HG03460 (cell line): Measurements from ENCODE around the gene OR10G2.
"Not testable (repeated sequence)": the region's sequence is repeated elsewhere in the genome, so short reads cannot be mapped to it uniquely, and the experiment has no call there.

Experiments used
- ATAC-seq: cut with Tn5 transposase; IDR thresholded peaks from one replicate; pipeline ENCODE4 v1.9.1; 2021; ENCODE audit not compliant: unreplicated experiment

Gene OR10G2, protein sequence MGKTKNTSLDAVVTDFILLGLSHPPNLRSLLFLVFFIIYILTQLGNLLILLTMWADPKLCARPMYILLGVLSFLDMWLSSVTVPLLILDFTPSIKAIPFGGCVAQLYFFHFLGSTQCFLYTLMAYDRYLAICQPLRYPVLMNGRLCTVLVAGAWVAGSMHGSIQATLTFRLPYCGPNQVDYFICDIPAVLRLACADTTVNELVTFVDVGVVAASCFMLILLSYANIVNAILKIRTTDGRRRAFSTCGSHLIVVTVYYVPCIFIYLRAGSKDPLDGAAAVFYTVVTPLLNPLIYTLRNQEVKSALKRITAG

DNA sequence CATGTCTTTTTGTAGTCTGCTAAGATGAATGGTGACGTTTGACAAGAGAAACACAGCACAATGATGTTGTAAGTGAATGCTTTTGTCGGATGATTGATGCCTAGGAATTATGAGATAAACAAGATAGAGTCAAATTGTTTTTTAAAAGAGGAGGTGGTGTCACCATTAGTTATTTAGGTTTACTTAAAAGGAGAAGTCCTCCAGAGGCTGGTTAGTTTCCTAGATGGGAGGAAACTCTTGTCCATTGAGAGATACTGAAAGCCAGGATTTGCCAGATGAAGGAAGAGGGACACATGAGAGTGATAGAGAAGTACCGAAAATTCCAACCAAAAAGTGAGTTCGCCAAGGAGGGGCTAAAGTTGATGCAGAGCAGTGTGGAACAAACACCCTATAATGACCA, at the start of gene OR10G2:
TSS of gene OR10G2 (minus strand) at position 101 of the 400 bp plus-strand sequence. CDS start at position 3, 98 bp downstream.
- no peak for ATAC-seq

DNA sequence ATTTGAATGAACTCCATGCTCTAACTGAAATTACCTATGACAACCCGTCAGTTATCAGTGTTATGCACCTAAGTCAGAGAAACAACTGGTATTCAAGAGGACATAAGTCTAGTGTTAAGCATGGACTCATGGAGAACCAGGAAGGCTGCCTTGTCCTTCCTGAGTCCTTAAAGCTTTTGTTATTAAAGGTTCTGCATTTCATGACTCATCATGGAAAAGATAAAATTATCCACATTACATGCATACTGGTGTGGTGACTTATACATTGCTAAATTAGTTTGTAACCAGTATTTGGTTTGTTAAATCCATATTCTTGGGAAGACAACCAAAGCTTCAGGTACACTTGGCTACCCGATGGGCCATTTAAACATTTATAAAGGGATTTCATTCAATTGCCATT, 45.3 kb upstream of the OR10G2 start:
- ATAC-seq, result no peak

DNA sequence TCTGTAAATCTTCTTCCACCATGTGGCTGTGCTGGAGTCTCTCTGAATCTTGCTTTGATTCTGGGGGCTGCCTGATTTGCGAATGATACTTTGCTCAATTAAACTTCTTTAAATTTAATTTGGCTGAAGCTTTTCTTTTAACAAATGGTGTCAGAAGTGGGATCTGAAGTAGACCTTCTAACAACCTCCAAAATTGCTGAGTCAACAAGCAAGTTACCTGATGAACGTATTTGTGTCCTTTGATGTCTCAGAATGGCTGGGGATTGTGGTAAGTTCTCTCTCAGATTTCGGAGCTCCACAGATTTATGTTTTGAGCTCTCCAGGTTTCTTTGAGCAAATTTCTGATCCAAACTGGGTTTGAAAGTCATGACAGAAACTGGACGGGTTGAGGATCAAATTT, 40.8 kb upstream of the OR10G2 start:
- no peak for ATAC-seq

DNA sequence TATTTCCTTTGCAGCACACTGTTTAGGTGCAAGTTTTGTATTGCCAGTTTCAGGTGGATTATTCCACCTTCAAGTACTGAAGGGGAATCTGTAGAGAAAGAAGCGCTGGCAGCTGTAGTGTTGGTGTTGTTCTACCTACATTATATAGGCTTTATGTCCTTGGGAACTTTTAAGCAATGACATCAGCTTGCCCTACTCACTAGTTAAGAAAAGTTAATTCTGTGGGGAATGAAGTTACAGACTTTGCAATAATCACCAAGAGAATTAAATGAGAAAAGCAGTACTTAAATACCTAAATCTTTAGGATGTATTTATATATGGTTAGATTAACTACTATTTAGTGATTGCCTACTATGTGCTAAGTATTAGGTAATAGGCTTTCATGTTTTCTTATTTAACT, 39.0 kb upstream of the OR10G2 start, which contains the start of gene OR4E1:
TSS of gene OR4E1 (minus strand) at position 101 of the 400 bp plus-strand sequence. CDS start 2,883 bp downstream, outside the sequence.
- no peak for ATAC-seq

DNA sequence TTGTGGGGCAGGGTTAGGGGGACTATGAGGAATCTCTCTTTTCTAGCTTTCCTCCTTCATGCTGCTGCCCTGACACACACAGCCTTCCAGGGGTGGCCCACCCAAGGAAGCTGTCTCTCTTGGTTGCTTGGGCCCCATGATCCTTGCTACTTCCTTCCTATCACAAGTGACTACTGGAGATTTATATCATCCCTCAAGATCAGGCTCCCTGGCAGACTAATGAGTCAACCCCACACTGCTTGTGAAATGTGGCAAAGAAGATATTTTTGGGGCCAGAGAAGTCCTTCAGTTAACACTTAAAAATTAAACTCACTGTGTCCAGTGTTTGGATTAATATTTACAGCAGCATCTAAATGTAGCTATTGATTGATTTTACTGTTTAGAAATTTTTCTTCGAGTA, 37.4 kb upstream of the OR10G2 start:
- ATAC-seq, result no peak

DNA sequence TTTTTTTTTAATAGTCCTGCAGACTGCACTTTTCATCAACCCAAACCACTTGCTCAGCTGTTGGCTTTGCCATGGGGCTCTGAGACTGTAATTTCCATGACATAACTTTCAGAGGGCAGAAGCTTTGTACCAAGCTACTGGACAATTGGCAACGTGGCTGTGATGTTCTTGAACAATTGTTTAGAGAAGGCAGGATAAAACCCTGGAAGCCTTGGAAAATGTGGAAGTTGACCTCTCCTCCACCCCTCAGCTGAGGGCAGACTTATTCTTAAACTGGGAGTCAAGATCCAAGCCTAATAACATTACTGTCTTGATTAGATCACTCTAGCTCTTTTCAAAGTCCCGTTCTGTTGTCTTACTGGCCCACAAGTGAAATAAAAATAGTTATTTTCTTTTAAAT, 36.6 kb upstream of the OR10G2 start:
- ATAC-seq, result no peak

DNA sequence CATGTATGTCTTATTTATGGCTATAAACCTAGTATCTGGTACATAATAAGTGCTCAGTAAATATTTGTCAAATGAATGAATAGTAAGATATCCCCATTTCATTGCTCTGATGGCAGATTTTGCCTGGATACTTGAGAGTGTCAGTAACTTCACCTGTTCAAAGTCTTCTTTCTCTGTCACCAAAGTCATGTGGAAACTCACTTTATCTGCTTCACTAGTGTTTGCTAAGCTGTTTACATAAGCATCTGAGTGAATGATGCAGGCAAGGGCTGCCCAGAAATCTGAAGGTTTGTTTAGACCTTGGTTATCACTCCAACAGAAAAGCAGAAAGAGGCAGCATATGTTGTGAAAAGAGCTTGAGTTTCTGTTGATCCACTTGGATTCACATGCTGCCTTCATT, 34.5 kb upstream of the OR10G2 start:
- ATAC-seq, result no peak

DNA sequence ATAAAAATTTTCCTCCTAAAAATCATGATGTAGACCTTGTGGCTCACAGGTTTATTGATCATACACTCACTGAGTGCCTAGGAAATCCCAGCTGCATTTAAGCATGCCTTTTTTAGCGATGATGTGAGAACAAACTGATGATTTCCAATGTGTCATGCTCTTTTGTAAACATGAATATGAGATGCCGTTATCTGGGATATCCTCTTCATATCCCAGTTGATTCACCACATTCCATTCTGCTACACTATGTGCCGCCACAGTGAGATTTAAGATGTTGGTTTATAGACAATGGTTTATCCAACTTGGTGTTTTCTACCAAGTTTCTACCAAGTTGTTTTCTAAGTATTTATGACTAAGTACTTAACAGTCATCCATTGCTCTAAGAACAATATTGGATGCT, 33.6 kb upstream of the OR10G2 start:
- ATAC-seq, result no peak

DNA sequence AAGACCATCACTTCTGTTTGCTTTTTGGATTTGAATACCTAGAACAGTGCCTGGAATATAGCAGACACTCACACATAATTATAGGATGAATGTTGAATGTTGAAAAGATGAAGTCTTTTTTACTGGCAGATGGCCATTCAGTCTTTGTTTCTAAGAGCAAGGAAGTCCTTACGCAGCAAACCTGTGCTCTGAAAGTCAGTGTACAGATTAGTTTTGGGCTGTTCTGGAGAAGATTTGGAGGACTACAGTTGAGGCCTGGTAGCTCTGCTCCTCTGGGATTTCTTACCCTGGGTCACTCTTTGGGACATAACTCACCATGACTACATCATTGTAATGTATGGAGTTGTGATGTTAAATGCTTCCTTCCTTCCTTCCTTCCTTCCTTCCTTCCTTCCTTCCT, 22.2 kb upstream of the OR10G2 start:
- ATAC-seq, result no peak

DNA sequence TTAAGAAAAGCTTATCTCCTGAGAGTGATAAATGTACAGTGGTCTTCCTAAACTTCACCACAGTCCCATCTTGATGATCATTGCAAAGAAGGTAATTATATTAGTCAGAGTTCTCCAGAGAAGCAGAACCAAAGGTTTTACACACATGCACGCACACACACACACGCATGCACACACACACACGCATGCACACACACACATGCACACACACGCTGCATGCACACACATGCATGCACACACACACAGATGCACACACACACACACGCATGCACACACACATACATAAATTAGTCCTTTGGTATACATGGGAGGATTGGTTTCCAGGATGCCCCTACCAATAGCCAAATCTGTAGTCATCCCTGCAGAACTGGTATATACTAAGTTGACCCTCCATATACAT, 19.5 kb upstream of the OR10G2 start:
- no peak for ATAC-seq

DNA sequence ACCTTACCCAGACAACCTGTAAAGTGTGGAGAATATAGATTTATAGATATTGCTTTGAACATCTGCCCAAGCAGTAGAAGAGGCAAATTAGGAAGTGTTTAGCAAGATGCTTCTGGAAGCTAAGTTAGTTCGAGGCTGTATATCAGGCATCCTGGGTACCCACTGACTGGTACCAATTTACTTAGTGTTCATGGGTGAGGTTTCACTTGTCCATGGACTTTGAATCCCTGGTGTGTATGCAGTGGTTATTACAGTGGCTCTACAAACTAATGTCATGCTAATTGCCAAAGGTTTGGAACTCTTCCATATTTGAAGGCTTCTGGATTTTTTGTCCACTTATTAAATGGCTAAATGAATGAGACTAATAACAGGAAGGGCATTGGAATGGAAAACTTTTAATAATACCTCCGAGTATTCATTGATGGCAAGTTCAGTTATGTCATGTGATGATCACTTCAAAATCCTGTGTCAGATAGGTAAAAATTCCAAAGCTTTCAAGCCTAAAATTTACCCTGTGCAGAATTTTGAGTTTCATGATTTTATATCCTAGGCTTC, 18.7 kb upstream of the OR10G2 start, which contains the start of gene OR4E2:
TSS of gene OR4E2 (plus strand) at position 505 of the 555 bp plus-strand sequence. CDS start 11,248 bp downstream, outside the sequence.
- no peak for ATAC-seq

DNA sequence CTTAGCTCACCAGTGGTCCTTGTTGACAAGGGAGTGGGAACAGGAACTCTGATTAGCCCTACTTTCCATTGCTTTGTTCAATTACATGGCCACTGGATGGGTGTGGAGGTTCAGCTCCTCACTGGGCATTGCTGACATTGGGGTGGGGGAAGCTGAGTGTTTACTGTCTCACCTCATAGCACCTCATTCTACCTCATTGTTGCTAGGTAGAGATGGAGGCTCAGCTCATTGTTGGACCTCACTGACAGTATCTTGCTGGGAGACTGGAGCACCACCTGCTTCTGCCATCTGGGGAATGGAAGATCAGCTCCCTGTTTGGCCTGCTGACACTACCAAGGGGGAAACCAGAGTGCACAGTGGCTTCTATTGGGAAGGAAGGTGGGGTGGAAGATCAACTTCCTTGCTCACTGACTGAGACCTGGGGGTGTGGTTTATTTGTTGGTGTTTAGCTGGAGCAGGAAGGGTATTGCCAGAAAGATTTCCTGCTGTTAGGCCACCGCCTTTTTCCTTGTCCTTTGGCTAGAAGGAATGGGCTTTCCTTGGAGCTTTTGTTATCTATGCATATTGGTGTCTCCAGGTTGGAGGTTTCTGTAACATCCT, 17.6 kb upstream of the OR10G2 start:
- ATAC-seq, result no peak

DNA sequence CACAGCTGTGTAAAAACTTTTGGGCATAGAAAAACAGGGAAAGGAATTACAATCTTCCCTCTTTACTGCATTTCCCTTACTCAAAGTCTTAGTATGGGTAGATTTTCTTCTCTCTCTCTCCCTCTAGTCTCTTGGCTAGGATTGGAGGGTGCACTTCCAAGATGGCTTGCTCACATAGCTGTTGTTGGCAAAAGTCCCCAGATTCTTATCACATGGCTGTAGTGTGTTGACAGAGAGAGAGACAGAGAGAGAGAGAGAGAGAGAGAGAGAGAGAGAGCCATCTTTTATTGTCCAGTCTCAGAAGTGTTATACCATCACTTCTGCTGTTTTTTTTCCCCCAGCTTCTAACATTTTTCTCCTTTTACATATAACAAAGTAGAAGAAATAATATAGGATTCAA, 12.6 kb upstream of the OR10G2 start:
- no peak for ATAC-seq

DNA sequence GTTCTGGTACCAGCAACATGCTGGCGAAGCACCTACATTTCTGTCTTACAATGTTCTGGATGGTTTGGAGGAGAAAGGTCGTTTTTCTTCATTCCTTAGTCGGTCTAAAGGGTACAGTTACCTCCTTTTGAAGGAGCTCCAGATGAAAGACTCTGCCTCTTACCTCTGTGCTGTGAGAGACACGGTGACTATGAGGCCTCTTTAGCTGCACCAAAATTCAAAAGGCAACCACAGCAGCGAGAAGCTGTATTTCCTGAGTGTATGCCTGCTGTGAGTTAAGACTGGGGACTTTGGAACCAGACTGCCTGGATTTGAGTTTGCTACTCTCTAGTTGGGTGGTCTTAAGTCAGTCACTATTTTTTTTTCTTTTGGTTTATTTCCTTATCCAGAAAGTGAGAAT, 8.7 kb upstream of the OR10G2 start:
- ATAC-seq, result no peak

DNA sequence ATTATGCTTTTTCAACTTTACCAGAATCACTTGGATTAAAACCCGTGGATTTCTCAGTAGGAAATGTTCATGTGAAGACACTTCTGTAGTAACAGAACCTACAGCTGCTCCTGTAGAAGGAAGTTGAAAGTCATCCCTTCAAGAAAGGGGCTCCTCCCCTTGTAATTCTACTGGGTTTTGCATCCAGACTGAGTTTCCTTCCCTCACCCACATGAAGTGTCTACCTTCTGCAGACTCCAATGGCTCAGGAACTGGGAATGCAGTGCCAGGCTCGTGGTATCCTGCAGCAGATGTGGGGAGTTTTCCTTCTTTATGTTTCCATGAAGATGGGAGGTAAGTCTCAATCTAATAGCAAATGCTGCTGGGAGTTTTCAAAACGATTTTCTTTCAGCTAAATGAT, 7.9 kb upstream of the OR10G2 start:
- no peak for ATAC-seq

DNA sequence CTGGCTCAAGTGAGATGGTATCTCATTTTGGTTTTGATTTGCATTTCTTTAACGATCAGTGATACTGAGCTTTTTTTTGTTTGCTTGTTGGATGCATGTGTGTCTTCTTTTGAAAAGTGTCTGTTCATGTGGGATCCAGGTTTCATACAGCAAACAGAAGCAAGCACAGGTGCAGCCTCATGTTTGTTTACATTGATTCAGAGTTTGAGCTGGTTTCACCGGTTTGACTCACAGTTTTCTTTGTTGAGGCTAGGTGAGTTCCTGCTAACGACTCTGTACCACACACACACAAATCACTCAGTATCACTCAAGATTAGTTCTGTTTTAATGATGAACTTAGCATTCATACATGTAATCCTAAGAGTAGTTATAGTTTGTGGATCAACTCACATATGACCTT, 3.7 kb downstream of the OR10G2 start:
- ATAC-seq, result no peak

DNA sequence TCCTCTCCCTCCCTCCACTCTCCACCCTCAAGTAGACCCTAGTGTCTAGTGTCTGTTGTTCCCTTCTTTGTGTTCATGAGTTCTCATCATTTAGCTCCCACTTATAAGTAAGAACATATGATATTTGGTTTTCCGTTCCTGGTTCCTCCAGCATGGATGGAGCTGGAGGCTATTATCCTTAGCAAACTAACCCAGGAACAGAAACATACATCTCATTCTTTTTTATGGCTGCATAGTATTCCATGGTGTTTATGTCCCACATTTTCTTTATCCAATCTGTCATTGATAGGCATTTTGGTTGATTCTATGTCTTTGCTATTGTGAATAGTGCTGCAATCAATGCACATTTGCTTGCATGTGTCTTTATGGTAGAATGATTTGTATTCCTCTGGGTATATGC, 4.2 kb downstream of the OR10G2 start:
- ATAC-seq, result not testable (repeated sequence)

DNA sequence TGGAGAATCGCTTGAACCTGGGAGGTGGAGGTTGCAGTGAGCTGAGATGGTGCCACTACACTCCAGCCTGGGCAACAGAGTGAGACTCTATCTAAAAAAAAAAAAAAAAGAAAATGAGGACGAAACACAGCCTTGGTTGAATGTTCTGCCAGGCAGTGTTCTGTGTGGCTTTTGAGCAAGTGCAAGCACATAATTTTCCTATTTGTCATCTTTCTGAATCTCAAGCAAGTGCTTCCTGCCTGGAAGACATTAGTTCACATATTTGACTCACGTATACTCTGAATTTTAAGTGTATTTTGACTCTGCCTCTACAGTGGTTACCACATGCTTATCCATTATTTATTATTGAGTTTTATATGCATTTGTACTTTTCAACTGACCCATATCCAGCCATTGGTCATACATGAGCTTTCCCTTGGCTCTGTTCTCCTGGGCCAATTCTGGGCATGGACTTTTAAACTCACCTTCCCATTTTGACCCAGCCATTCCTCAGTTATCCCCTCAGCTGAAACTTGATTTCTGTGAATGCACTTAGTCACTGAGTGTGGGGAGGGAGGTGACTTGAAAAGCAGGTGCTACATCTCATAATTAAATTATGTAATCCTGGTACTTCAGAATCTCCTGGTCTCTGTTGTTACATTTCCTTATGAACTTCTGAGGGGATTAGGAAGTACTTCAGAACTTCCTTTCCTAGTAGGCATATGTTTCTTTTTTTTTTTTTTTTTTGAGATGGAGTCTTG, 8.1 kb downstream of the OR10G2 start:
- ATAC-seq, result no peak

DNA sequence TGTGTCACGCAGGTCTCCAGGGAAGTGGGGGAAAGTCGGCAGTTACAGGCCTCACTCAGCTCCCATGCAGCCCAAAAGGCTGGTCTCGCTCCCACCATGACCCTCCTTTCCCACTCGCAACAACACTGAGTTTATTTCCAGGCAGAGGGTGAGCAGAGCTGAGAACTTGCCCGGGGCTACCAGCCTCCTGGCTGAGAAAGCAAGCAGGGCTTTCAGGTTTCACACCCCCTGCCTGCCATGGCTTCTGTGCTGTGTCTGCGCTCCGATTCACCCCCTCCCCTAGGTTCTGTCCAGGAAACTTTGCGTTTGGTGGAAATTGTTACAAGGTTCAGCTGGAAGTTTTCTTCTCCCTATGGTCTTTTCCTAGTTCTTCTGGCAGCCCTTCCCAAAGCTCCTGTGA, 17.1 kb downstream of the OR10G2 start:
- no peak for ATAC-seq

DNA sequence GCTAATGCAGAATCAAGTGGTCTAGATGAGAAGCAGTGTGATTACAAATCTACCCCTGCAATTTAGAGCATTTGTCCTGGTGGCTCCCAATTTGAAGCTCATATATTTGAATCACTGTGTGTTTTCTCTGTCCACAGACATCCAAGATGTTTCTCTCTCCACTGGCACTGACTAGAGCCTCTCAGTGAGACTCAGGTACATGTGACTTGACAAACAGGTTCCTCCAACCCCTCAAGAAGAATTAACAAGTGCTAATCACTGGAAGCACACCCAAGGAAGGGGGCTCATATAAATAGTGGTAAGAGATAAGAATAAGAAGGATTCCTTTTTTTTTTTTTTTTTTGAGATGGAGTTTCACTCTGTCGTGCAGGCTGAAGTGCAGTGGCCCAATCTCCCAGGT, 20.5 kb downstream of the OR10G2 start:
- ATAC-seq, result no peak

DNA sequence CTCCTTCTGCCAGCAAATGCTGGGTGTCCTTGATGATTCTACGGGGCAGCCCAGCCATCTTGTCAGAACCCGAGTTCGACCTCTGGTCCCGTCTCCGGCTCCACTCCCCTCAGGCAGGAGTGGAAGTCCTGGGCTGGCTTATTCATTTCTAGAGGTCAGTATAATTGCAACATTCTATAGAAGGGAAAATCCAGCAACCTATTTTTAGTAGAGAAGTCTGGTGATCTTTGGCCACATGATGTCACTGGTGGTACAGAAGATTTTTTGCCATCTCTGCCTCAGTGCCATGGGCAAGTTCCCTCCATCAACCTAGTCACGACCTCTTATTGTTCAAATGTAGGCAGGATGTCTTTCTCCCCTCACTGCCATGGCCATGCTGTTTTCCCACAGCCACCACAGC, 22.4 kb downstream of the OR10G2 start:
- ATAC-seq, result no peak

DNA sequence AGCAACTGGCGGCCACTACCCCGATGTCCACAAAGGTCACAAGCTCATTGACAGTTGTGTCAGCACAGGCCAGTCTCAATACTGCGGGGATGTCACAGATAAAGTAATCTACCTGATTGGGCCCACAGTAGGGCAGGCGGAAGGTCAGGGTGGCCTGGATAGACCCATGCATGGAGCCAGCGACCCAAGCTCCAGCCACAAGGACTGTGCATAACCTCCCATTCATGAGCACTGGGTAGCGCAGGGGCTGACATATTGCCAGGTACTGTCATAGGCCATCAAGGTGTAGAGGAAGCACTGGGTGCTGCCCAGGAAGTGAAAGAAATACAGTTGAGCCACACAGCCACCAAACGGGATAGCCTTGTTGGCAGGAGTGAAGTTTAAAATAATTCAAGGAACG, 32.6 kb downstream of the OR10G2 start:
- ATAC-seq, result not testable (repeated sequence)
